Activated T-cell treated with anti-CD3 and anti-CD28 coated beads, Interleukin-2, amount 50 U/mL, for 1 hour (primary cell): ENCODE results near the gene ARFGEF2.
"Not testable (repeated sequence)": the region's sequence is repeated elsewhere in the genome, so short reads cannot be mapped to it uniquely, and the experiment has no call there.

Source experiments
- DNase-seq: peaks from one replicate; pipeline ENCODE4 v3.0.0-alpha.2; 2020

The ARFGEF2 gene

GRCh38 chr20:48930878-48931277 is 9.4 kb downstream of the ARFGEF2 start:
- DNase-seq = no peak

GRCh38 chr20:48931527-48932374 is 10.2 kb downstream of the ARFGEF2 start:
- DNase-seq = no peak

- DNase-seq = no peak
These were observed 10.9 kb downstream of the ARFGEF2 start for GRCh38 chr20:48932375-48932941.

GRCh38 chr20:48933017-48933766 is 11.7 kb downstream of the ARFGEF2 start:
- DNase-seq = no peak

- not testable (repeated sequence) for DNase-seq
These were observed 12.9 kb downstream of the ARFGEF2 start for GRCh38 chr20:48934273-48934877.

GRCh38 chr20:48934966-48935365 is 13.5 kb downstream of the ARFGEF2 start:
- not testable (repeated sequence) for DNase-seq

- not testable (repeated sequence) for DNase-seq
These were observed 14.7 kb downstream of the ARFGEF2 start for GRCh38 chr20:48936178-48936577.

- no peak for DNase-seq
These were observed 16.2 kb downstream of the ARFGEF2 start for GRCh38 chr20:48937674-48938073.

- no peak for DNase-seq
These were observed 17.2 kb downstream of the ARFGEF2 start for GRCh38 chr20:48938670-48939069.

- DNase-seq = no peak
These were observed 18.7 kb downstream of the ARFGEF2 start for GRCh38 chr20:48940170-48940569.

- DNase-seq = no peak
These were observed 20.0 kb downstream of the ARFGEF2 start for GRCh38 chr20:48941467-48941866.

- DNase-seq = no peak
These were observed 21.2 kb downstream of the ARFGEF2 start for GRCh38 chr20:48942730-48943129.

- no peak for DNase-seq
These were observed 23.3 kb downstream of the ARFGEF2 start for GRCh38 chr20:48944663-48945297.

GRCh38 chr20:48945840-48946514 is 24.5 kb downstream of the ARFGEF2 start:
- DNase-seq = no peak

- no peak for DNase-seq
These were observed 27.1 kb downstream of the ARFGEF2 start for GRCh38 chr20:48948612-48949011.

GRCh38 chr20:48949304-48950170 is 28.0 kb downstream of the ARFGEF2 start:
- no peak for DNase-seq

GRCh38 chr20:48951041-48951440 is 29.5 kb downstream of the ARFGEF2 start:
- DNase-seq = no peak

GRCh38 chr20:48951646-48952045 is 30.1 kb downstream of the ARFGEF2 start:
- DNase-seq = no peak

- DNase-seq = no peak
These were observed 31.1 kb downstream of the ARFGEF2 start for GRCh38 chr20:48952656-48953055.

- DNase-seq = no peak
These were observed 32.1 kb downstream of the ARFGEF2 start for GRCh38 chr20:48953653-48954052.

- DNase-seq = no peak
These were observed 34.5 kb downstream of the ARFGEF2 start for GRCh38 chr20:48956052-48956451.
